ENCODE results near the gene UBR4.

Gene UBR4

DNA sequence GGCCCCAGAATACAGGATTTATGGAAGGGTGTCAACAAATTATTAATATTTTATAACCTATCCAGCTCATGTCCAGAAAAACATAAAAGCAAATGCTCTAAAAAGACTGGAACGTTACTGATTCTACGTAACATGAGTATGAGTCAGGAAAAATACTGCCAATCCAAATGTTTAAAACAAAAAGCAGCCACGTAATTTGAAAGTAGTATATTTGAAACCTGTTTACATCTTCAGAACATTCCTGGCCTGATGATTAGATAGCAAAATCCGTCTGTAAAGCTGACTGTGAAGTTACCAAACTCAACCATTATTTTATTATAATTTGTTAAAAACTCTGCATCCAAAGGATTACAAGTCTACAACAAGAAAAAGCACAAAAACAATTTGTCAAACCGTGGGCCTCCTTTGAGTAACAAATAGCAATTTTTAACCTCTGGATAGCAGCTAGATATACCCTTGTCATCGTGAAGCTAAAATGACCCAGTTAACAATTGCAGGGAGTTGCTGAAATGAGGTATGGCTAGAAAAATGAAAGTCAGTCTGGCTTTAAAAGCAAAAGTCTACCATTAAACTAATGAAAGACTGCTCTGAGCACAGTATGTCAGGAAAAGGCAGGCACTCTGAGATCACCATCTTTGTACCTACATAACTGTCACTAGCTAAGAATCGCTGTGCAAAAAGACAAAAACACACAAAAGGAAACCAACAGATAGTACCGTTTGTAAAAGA is 1.2 kb downstream of the UBR4 start:
- POLR2A ChIA-PET = interaction anchor here (1.2 to 2.0 kb wide), 3 partner anchors 9 to 43 kb away, joined by 3 to 5 read pairs (median 4); partner anchors contain the start of genes EMC1 and MRTO4
- TF ChIP-seq HDGF (IDR thresholded peaks at IDR 0.05; ENCODE audit: borderline replicate concordance) (no peak), FOXK2 (IDR thresholded peaks at IDR 0.05) (no peak), LEF1 (IDR thresholded peaks at IDR 0.05; ENCODE audit: borderline replicate concordance) (no peak), FOXM1 (IDR thresholded peaks at IDR 0.05; ENCODE audit: borderline replicate concordance) (no peak), FOXA1 (IDR thresholded peaks at IDR 0.05) (no peak), TARDBP (IDR thresholded peaks at IDR 0.05) (no peak), L3MBTL2 (conservative IDR thresholded peaks at IDR 0.05) (no peak), SUZ12 (IDR thresholded peaks at IDR 0.05) (no peak), BHLHE40 (IDR thresholded peaks at IDR 0.05; ENCODE audit: borderline replicate concordance) (no peak), ELF4 (IDR thresholded peaks at IDR 0.05) (no peak), ZNF384 (IDR thresholded peaks at IDR 0.05) (no peak), CTBP1 (IDR thresholded peaks at IDR 0.05; ENCODE audit: borderline replicate concordance) (no peak)
- TF ChIP-seq, protein P1, sequence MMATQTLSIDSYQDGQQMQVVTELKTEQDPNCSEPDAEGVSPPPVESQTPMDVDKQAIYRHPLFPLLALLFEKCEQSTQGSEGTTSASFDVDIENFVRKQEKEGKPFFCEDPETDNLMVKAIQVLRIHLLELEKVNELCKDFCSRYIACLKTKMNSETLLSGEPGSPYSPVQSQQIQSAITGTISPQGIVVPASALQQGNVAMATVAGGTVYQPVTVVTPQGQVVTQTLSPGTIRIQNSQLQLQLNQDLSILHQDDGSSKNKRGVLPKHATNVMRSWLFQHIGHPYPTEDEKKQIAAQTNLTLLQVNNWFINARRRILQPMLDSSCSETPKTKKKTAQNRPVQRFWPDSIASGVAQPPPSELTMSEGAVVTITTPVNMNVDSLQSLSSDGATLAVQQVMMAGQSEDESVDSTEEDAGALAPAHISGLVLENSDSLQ (IDR thresholded peaks at IDR 0.05) = no peak
- CTCF ChIA-PET = no interaction called here
- no peak for DNase-seq (ENCODE audit: extremely low spot score)

DNA sequence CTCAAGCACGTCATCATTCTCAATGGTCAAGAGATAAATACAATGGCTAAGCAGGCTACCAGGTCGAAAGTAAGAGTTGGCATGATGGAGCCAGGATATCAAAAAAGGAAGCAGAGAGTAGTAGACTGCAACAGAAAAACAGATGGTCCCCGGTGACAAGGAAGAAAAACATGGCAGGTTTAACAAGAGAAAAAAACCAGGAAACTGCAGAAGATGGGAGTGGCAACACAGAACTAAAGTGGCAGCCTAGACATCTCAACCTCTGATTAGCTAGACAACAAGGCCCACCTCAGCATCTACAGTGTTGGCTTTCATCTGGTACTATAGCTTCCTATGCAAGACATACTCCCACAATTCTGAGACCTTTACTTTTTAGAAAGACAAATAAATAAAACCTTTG is 3.1 kb downstream of the UBR4 start:
- TF ChIP-seq HDGF (IDR thresholded peaks at IDR 0.05; ENCODE audit: borderline replicate concordance) = no peak
- TF ChIP-seq ZNF384 (IDR thresholded peaks at IDR 0.05) = no peak
- TF ChIP-seq L3MBTL2 (conservative IDR thresholded peaks at IDR 0.05) = no peak
- TF ChIP-seq LEF1 (IDR thresholded peaks at IDR 0.05; ENCODE audit: borderline replicate concordance) = no peak
- no peak for TF ChIP-seq FOXK2 (IDR thresholded peaks at IDR 0.05)
- no peak for TF ChIP-seq TARDBP (IDR thresholded peaks at IDR 0.05)
- TF ChIP-seq BHLHE40 (IDR thresholded peaks at IDR 0.05; ENCODE audit: borderline replicate concordance) = no peak
- TF ChIP-seq, protein P1 (IDR thresholded peaks at IDR 0.05) = no peak
- TF ChIP-seq CTBP1 (IDR thresholded peaks at IDR 0.05; ENCODE audit: borderline replicate concordance) = no peak
- no peak for TF ChIP-seq SUZ12 (IDR thresholded peaks at IDR 0.05)
- TF ChIP-seq ELF4 (IDR thresholded peaks at IDR 0.05) = no peak
- ChIA-PET CTCF (interaction anchor here (0.6 kb wide), 1 partner anchor 92 kb away, joined by 3 read pairs; no protein-coding TSS in a partner anchor), POLR2A (interaction anchor here (2.0 kb wide), 1 partner anchor 45 kb away, joined by 4 read pairs; the partner anchor contains the start of genes EMC1 and MRTO4)
- DNase-seq (ENCODE audit: extremely low spot score) = no peak

DNA sequence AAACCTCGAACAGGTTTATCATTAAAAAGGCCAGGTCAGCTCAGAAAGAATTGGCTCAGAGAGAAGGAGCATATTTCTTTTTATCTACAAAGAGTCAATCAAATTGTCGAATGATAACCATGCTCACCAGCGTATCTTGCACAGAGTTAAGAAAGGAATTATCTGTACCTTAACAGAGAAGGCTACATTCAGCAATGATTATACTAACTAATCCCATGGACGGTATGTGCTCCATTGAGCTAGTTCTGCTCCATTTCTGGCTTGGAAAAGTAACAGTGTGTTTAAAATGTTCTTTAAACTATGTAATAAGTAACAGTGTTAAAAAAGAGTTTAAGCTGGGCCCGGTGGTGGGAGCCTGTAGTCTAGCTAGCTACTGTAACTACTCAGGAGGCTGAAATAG is 4.2 kb downstream of the UBR4 start:
- TF ChIP-seq SP1 (IDR thresholded peaks at IDR 0.05) (no peak), L3MBTL2 (conservative IDR thresholded peaks at IDR 0.05) (no peak)
- CTCF ChIA-PET = no interaction called here
- no peak for DNase-seq (ENCODE audit: extremely low spot score)
- POLR2A ChIA-PET = interaction anchor here (0.8 kb wide), 1 partner anchor 30 kb away, joined by 3 read pairs; no protein-coding TSS in a partner anchor

DNA sequence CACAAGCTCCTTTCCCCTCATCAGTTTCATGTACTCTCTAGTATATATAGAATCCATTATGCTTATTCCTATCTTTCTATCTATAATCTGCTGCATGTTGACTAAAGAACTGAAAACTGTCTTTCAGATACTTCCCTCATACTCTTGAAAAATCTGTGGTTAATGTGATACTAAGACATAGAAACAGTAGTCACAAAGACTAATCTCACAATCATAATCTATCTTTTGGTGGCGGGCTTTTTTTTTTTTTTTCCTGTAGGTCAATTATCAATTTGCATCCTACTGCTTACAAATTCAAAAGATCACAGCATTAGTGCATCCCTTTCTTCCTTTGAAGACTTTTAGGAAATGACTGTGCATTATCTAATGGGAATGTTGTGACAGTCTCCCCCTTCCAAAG is 4.7 kb downstream of the UBR4 start:
- ChIA-PET CTCF (no interaction called here), POLR2A (no interaction called here)
- DNase-seq (ENCODE audit: extremely low spot score) = no peak
- TF ChIP-seq SP1 (IDR thresholded peaks at IDR 0.05) (no peak), ELF4 (IDR thresholded peaks at IDR 0.05) (no peak), NFRKB (IDR thresholded peaks at IDR 0.05) (no peak), LEF1 (IDR thresholded peaks at IDR 0.05; ENCODE audit: borderline replicate concordance) (no peak), ZNF384 (IDR thresholded peaks at IDR 0.05) (no peak), FOXM1 (IDR thresholded peaks at IDR 0.05; ENCODE audit: borderline replicate concordance) (no peak), TARDBP (IDR thresholded peaks at IDR 0.05) (no peak), FOXA1 (IDR thresholded peaks at IDR 0.05) (no peak), BHLHE40 (IDR thresholded peaks at IDR 0.05; ENCODE audit: borderline replicate concordance) (no peak)

DNA sequence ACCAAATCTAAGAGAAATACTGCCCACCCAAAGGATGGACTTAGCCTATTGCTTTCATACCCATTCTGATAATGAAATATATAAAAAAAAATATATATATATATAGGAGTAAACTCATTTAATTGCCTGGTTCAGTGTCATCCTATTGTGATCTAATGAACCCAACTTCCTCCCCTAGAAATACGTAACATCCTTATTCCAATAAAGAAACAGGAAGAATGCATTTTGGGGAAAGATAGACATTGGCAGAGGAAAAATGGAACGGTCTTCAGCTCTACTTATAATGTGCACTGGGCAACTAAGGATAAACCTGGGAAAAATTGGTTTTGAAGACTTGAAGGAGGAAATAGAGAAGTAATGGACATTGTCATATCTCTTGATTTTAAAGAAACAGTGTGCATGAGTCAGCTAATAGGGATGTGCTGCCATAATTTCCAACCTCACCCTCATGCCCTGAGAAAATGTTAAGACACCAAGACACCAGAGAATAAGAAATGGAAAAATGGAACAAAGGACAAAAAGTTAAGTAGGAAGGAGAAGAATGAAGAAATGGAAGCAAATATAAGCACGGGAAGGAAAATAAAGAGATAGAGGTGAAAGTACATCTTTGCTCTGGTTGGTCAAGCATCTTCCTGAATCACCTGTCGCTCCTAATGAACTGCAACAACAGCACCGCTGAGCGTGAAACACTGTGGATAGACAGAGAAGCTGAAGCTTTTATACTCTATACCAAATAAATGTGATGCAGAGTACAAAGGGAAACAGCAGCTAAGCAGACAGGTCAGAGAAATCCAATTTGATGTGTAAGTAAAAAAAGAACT is 5.4 kb downstream of the UBR4 start:
- CTCF ChIA-PET = no interaction called here
- no peak for TF ChIP-seq LEF1 (IDR thresholded peaks at IDR 0.05; ENCODE audit: borderline replicate concordance)
- TF ChIP-seq L3MBTL2 (conservative IDR thresholded peaks at IDR 0.05) = no peak
- TF ChIP-seq SP1 (IDR thresholded peaks at IDR 0.05) = no peak
- no peak for TF ChIP-seq CTBP1 (IDR thresholded peaks at IDR 0.05; ENCODE audit: borderline replicate concordance)
- no peak for TF ChIP-seq TARDBP (IDR thresholded peaks at IDR 0.05)
- no peak for TF ChIP-seq ZNF384 (IDR thresholded peaks at IDR 0.05)
- no peak for TF ChIP-seq NFRKB (IDR thresholded peaks at IDR 0.05)
- TF ChIP-seq FOXK2 (IDR thresholded peaks at IDR 0.05) = no peak
- TF ChIP-seq, protein P1 (IDR thresholded peaks at IDR 0.05) = no peak
- TF ChIP-seq ELF4 (IDR thresholded peaks at IDR 0.05) = no peak
- no peak for TF ChIP-seq HDGF (IDR thresholded peaks at IDR 0.05; ENCODE audit: borderline replicate concordance)
- POLR2A ChIA-PET = no interaction called here
- no peak for DNase-seq (ENCODE audit: extremely low spot score)

DNA sequence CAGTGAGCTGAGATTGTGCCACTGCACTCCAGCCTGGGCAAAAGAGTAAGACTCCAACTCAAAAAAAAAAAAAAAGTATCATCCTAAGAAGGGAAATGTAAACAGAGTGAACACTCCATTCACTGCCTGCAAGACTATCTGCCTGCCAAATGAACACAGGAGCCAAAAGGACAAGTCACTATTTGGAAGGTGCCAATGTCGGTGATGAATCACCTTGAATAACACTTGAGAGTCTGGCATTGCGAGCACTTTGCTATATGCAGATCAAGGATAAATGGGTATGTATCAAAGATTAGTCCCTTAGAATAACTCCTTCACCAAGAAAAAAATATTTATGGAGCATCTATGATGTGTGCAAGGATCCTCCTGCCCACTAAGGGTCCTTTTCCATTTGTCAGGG is 6.6 kb downstream of the UBR4 start:
- POLR2A ChIA-PET = no interaction called here
- DNase-seq (ENCODE audit: extremely low spot score) = no peak
- no peak for TF ChIP-seq TARDBP (IDR thresholded peaks at IDR 0.05)
- TF ChIP-seq, protein P1 (IDR thresholded peaks at IDR 0.05) = no peak
- TF ChIP-seq ZNF384 (IDR thresholded peaks at IDR 0.05) = no peak
- TF ChIP-seq ARNT (IDR thresholded peaks at IDR 0.05) = no peak
- no peak for TF ChIP-seq FOXA1 (IDR thresholded peaks at IDR 0.05)
- TF ChIP-seq L3MBTL2 (conservative IDR thresholded peaks at IDR 0.05) = no peak
- TF ChIP-seq SUZ12 (IDR thresholded peaks at IDR 0.05) = no peak
- TF ChIP-seq ELF4 (IDR thresholded peaks at IDR 0.05) = no peak
- TF ChIP-seq LEF1 (IDR thresholded peaks at IDR 0.05; ENCODE audit: borderline replicate concordance) = no peak
- no peak for TF ChIP-seq SP1 (IDR thresholded peaks at IDR 0.05)
- CTCF ChIA-PET = interaction anchor here (0.7 kb wide), 1 partner anchor 346 kb away, joined by 3 read pairs; no protein-coding TSS in a partner anchor
